Large intestine (tissue), 3 donors: ENCODE data around the gene HAUS1. TPM values are rescaled to one million over a fixed set of nuclear protein-coding genes. Genes with fewer than 3 reads are reported as not detected.
"Not testable (repeated sequence)": the region's sequence is repeated elsewhere in the genome, so short reads cannot be mapped to it uniquely, and the experiment has no call there.

Experiments used
- DNase-seq, 2 donors: peaks; one replicate each; pipeline versions ENCODE4 v3.0.0 to v3.0.0-alpha.2; 2013
- H3K27ac ChIP-seq: one replicate; pipeline ENCODE4 v1.5.1; 2013; ENCODE audit warnings: low read length
- H3K27me3 ChIP-seq: 2 replicates; pipeline ENCODE4 v1.6.1; 2013; ENCODE audit warnings: low read length; ENCODE audit not compliant: control insufficient read depth, insufficient read depth
- H3K36me3 ChIP-seq: 2 replicates; pipeline ENCODE4 v1.6.1; 2013; ENCODE audit warnings: low read length; ENCODE audit not compliant: control insufficient read depth, insufficient read depth
- H3K4me1 ChIP-seq: one replicate; pipeline ENCODE4 v1.6.1; 2013; ENCODE audit warnings: low read length; ENCODE audit not compliant: control insufficient read depth, insufficient read depth
- H3K4me3 ChIP-seq: one replicate; pipeline ENCODE4 v1.5.1; 2013; ENCODE audit warnings: low read length
- H3K9me3 ChIP-seq: one replicate; pipeline ENCODE4 v1.6.1; 2013; ENCODE audit warnings: mild to moderate bottlenecking, low read depth, low read length, moderate library complexity; ENCODE audit not compliant: control insufficient read depth
- WGBS: methylation state at CpG from one replicate; pipeline ENCODE4 v1.1.5; 2013; ENCODE audit warnings: low lambda C conversion rate; ENCODE audit not compliant: insufficient coverage; 5-methylcytosine and 5-hydroxymethylcytosine counted together
- polyA plus RNA-seq: library from polyadenylated mRNA; unstranded; fragments of 120-200 nt; gene quantifications from one replicate; pipeline ENCODE4 v1.2.1, GENCODE V29; 2013

The HAUS1 gene
- polyA plus RNA-seq, 1 donor: 28.6 TPM

GRCh38 chr18:46155641-46156051 is 51.5 kb downstream of the HAUS1 start:
- Histone ChIP-seq H3K4me3 (no peak overlapping the region), H3K27ac (no peak overlapping the region), H3K9me3 (no peaks in the 10 kb centered on the region), H3K4me1 (no peaks in the 10 kb centered on the region), H3K36me3 (no peaks in the 10 kb centered on the region), H3K27me3 (no peaks in the 10 kb centered on the region)
- DNase-seq: no peak
- WGBS: no CpG with 5 or more reads among the region's 2 CpGs

GRCh38 chr18:46156124-46156745 is 52.0 kb downstream of the HAUS1 start:
- no peak overlapping the region for H3K27ac ChIP-seq
- H3K4me3 ChIP-seq: no peak overlapping the region
- H3K4me1 ChIP-seq: no peaks in the 10 kb centered on the region
- H3K27me3 ChIP-seq: no peaks in the 10 kb centered on the region
- no peaks in the 10 kb centered on the region for H3K9me3 ChIP-seq
- WGBS: no CpG with 5 or more reads among the region's 3 CpGs
- H3K36me3 ChIP-seq: no peaks in the 10 kb centered on the region
- no peak for DNase-seq

DNA sequence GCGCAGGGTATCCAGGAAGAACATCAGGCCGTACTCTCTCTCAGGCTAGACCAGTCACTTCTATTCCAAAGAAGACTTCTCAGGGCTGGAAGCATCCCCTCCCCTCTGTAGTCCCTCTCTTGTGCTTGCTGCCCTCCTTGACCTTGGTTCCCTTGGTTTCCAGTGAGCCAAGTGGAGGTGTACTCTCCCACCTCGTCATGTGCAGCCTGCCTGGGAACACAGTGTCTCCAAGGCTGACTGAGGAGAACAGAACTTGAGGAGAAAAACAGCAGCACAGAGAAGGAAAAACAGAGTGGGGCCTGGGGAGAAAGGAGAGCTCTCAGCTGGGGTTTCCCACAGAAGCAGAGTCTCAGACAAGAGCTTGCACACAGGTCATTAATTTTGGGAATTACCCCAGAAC is 52.7 kb downstream of the HAUS1 start:
- H3K9me3 ChIP-seq: no peaks in the 10 kb centered on the region
- H3K27ac ChIP-seq: no peak overlapping the region
- H3K4me1 ChIP-seq: no peaks in the 10 kb centered on the region
- no peaks in the 10 kb centered on the region for H3K36me3 ChIP-seq
- no peak for DNase-seq
- WGBS: no CpG with 5 or more reads among the region's 3 CpGs
- H3K4me3 ChIP-seq: no peak overlapping the region
- no peaks in the 10 kb centered on the region for H3K27me3 ChIP-seq

DNA sequence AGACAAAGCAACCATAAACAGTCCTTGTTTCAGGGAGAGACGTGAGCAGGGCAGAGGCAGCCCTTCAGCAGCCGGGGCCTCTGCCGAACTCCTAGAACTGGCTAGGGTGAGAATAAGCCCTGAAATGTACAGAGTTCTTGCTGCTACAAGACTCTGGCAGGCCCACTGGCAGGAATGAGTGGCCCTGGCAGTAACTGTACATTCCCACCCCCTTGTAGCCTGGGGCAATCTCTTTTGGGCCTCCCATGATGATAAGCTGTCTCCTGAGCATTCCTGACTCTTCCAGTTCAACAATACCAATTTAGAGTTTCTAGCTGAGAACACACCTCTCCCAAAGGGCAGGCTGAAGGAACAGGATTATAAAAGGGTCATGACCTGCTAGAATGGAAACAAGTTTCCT is 54.3 kb downstream of the HAUS1 start:
- no peaks in the 10 kb centered on the region for H3K36me3 ChIP-seq
- WGBS: no CpG with 5 or more reads among the region's 3 CpGs

GRCh38 chr18:46160050-46160798 is 56.0 kb downstream of the HAUS1 start:
- Histone ChIP-seq H3K9me3 (no peaks in the 10 kb centered on the region), H3K4me3 (no peak overlapping the region), H3K27me3 (no peaks in the 10 kb centered on the region), H3K27ac (no peak overlapping the region), H3K36me3 (no peaks in the 10 kb centered on the region), H3K4me1 (no peaks in the 10 kb centered on the region)
- 80% methylated on average over 1 of the region's 4 CpGs for WGBS
- DNase-seq: no peak

More for the DNA sequence above, 54.3 kb downstream of the HAUS1 start:
- Histone ChIP-seq H3K4me1 (no peaks in the 10 kb centered on the region), H3K27ac (no peak overlapping the region), H3K9me3 (no peaks in the 10 kb centered on the region), H3K27me3 (no peaks in the 10 kb centered on the region), H3K4me3 (no peak overlapping the region)
- no peak for DNase-seq

GRCh38 chr18:46160840-46161239 is 56.7 kb downstream of the HAUS1 start:
- H3K9me3 ChIP-seq, DNase-seq, H3K36me3 ChIP-seq, H3K4me3 ChIP-seq, H3K27me3 ChIP-seq, H3K4me1 ChIP-seq, H3K27ac ChIP-seq: not testable (repeated sequence)
- WGBS: no CpG with 5 or more reads among the region's 5 CpGs

- H3K9me3 ChIP-seq: no peaks in the 10 kb centered on the region
- no peak for DNase-seq
- H3K4me3 ChIP-seq: no peak overlapping the region
- no peaks in the 10 kb centered on the region for H3K27me3 ChIP-seq
- no peak overlapping the region for H3K27ac ChIP-seq
- no CpG with 5 or more reads among the region's 6 CpGs for WGBS
- H3K4me1 ChIP-seq: no peaks in the 10 kb centered on the region
- H3K36me3 ChIP-seq: no peaks in the 10 kb centered on the region
Measured at GRCh38 chr18:46161703-46162396, 57.7 kb downstream of the HAUS1 start.

GRCh38 chr18:46163091-46163490 is 58.9 kb downstream of the HAUS1 start:
- H3K4me1 ChIP-seq: no peaks in the 10 kb centered on the region
- H3K4me3 ChIP-seq: no peak overlapping the region
- no peaks in the 10 kb centered on the region for H3K36me3 ChIP-seq
- WGBS: 100% methylated on average over 1 of the region's 3 CpGs
- H3K27me3 ChIP-seq: no peaks in the 10 kb centered on the region
- no peak overlapping the region for H3K27ac ChIP-seq
- H3K9me3 ChIP-seq: no peaks in the 10 kb centered on the region
- DNase-seq: no peak

DNA sequence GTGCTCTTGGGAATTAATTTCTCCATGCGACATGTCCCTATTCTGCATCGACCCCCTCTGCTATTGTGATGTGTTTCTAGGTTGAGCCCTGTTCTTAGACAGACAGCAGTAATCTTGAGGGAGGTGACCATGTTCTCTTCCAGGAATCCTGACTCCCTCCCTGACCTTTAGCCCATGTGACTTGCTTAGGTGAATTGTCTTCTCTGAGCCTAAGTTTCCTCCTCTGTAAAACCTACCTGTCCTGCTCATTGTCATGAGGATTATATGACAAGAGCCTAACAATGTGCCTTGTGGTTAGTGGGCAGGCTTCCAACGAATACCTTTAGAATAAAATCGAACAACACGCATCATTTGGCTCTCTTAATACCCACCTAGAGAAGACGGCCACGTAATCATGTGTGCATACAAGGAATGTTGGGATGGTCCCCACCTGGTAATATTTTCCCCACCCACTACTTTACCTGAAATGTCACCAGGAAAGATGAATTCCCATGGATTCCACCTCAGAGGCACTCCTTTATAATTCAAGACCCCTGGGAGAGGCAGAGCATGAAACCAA is 59.8 kb downstream of the HAUS1 start:
- Histone ChIP-seq H3K9me3 (no peaks in the 10 kb centered on the region), H3K27me3 (no peaks in the 10 kb centered on the region), H3K4me3 (no peak overlapping the region), H3K27ac (no peak overlapping the region), H3K36me3 (no peaks in the 10 kb centered on the region), H3K4me1 (no peaks in the 10 kb centered on the region)
- DNase-seq: no peak
- WGBS: no CpG with 5 or more reads among the region's 7 CpGs

GRCh38 chr18:46164502-46164901 is 60.3 kb downstream of the HAUS1 start:
- no CpG with 5 or more reads among the region's 4 CpGs for WGBS
- H3K27me3 ChIP-seq, H3K27ac ChIP-seq, H3K4me3 ChIP-seq, H3K9me3 ChIP-seq, H3K36me3 ChIP-seq, DNase-seq, H3K4me1 ChIP-seq: not testable (repeated sequence)
